ENCODE measurements around the gene CD300LF.

DNA sequence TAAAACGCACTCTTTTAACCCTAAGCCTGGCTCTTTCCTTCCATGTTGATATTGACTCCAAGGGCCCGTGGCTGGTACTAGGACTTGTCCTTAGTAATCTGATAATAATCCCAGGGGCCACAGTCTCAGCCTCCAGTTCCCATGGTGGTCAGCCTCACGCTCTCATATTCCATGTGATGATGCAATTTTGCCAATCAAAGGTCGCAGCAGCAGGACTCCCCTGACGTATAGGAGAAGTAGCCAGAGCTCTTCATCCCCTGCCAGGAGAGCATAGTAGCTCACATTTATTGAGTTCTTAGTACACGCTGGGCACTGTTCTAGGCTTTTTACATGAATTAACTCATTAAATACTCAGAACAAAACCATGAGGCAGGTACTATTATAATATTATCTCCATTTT, 42.4 kb downstream of the CD300LF start:
- TF ChIP-seq, protein P1, sequence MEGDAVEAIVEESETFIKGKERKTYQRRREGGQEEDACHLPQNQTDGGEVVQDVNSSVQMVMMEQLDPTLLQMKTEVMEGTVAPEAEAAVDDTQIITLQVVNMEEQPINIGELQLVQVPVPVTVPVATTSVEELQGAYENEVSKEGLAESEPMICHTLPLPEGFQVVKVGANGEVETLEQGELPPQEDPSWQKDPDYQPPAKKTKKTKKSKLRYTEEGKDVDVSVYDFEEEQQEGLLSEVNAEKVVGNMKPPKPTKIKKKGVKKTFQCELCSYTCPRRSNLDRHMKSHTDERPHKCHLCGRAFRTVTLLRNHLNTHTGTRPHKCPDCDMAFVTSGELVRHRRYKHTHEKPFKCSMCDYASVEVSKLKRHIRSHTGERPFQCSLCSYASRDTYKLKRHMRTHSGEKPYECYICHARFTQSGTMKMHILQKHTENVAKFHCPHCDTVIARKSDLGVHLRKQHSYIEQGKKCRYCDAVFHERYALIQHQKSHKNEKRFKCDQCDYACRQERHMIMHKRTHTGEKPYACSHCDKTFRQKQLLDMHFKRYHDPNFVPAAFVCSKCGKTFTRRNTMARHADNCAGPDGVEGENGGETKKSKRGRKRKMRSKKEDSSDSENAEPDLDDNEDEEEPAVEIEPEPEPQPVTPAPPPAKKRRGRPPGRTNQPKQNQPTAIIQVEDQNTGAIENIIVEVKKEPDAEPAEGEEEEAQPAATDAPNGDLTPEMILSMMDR (IDR thresholded peaks at IDR 0.05; ENCODE audit: poor library complexity): no peak
- TF ChIP-seq EZH2 (IDR thresholded peaks at IDR 0.05; ENCODE audit: borderline replicate concordance): no peak

All from hepatocyte (in vitro differentiated cells).